Cardiac septum (tissue), 1 donor: ENCODE results near the gene MAML2. TPM values are rescaled to one million over a fixed set of nuclear protein-coding genes. Genes with fewer than 3 reads are reported as not detected.

Source experiments
- DNase-seq: peaks from one replicate; pipeline ENCODE4 v3.0.0-alpha.2; 2020; ENCODE audit warnings: low spot score
- intact Hi-C: fragments of 100-400 bp; cut with DNase I; formaldehyde crosslinking; loops from one replicate; pipeline ENCODE4 v1.14.0; 2022
- total RNA-seq: library from RNA; stranded (reverse); fragmentation: NEBNext Ultra II Directional; extraction: Animal tissue kit (Norgen Biotek cat#: 25700); gene quantifications from one replicate; pipeline ENCODE4 v1.2.1, GENCODE V29; 2021
- donor health status: DM: no; HTN: no; CAD: no.

The MAML2 gene
- total RNA-seq, 1 donor from 2014 or later, result 4.8 TPM

DNA sequence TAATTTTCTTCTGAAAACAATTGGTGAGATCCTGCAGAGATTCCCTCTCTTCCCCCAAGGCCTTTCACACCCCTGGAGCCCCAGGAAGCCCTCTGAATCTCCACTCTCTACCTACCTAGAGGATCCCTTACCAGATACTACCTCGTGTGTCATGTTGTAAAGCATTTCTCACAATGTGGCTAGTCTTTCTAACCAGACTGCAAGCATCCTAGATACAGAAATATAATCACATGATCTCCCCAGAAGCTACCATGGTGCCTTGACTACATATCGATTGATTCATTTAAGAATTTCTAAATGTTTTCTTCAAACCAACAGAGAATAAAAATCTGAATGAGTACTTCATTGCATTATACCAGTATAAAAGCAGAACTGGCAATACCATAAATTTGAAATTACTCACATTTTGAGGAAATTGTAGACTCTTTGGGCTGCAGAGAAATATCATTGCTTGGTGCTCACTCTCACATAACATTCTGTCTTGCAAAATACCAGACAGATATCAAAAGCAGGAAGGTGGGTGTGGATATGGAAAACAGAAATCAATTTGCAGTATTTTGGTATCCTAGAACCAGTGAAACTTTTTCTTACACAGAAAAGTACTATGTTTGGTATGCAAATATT, 113.5 kb downstream of the MAML2 start:
- intact Hi-C loops, result no loop called here
- no peak for DNase-seq

DNA sequence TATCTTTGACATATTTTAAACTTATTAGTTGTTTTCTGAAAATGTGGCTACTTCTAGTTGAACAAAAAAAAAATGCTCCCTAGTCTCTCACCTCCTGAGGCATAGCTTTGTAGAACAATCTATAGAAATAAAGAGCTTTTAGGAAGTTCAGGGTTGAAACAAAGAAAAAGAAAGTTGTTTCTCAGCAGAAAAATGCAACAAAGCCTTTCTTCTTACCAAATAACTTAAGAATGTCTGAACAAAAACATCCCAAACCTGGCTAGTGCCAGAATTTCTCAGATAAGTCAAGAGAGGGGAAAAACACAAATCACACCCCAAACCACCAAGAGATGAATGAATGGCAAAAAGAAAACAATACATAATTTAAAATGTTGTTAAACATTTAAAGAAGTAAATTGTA, 114.1 kb downstream of the MAML2 start:
- no peak for DNase-seq
- intact Hi-C loops, result no loop called here

DNA sequence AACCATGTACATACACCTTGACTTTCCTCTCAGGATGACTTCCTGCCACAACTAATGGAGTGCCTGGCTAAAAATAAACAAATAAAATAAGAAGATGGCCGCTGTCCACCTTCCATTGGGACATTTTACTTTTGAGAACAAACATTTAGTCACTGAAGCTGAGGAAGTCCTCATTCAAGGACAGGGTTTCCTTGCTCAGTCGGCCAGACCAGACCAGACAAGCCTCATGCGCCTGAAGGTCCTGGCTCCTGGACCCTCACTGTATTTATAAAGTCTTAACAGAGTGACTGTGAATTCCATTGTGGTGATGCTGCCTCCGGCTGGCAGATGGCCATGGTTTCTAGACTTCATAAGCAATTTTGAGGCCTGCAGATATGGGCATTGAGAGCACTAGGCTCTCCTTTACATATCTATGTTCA, 114.5 kb downstream of the MAML2 start:
- intact Hi-C loops, result no loop called here
- DNase-seq, result peak; percentile 81

GRCh38 chr11:96227244-96227643, 115.8 kb downstream of the MAML2 start:
- no peak for DNase-seq
- intact Hi-C loops, result no loop called here

GRCh38 chr11:96223083-96223482, 119.9 kb downstream of the MAML2 start:
- intact Hi-C loops, result no loop called here

DNA sequence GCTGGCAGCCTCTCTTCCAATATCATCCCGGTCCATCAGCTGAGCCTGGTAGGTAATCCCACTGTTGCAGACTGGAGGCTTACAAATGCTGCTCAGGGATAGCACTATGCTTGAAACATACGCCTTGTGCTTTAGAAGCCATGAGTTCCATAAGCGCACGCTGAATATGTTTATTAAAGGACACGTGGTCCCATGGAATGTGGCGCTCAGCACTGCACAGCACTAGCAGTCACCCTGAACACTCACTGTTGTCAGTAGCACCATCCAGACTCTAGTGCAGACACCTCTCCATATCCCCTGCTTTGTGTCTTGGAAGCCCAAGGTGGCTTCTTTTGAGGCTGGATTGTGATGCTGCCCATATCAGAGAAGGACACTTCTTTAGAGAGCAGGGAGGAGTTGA, 120.9 kb downstream of the MAML2 start:
- DNase-seq, result no peak
- intact Hi-C loops, result no loop called here

More at GRCh38 chr11:96223083-96223482, 119.9 kb downstream of the MAML2 start:
- DNase-seq, result no peak

DNA sequence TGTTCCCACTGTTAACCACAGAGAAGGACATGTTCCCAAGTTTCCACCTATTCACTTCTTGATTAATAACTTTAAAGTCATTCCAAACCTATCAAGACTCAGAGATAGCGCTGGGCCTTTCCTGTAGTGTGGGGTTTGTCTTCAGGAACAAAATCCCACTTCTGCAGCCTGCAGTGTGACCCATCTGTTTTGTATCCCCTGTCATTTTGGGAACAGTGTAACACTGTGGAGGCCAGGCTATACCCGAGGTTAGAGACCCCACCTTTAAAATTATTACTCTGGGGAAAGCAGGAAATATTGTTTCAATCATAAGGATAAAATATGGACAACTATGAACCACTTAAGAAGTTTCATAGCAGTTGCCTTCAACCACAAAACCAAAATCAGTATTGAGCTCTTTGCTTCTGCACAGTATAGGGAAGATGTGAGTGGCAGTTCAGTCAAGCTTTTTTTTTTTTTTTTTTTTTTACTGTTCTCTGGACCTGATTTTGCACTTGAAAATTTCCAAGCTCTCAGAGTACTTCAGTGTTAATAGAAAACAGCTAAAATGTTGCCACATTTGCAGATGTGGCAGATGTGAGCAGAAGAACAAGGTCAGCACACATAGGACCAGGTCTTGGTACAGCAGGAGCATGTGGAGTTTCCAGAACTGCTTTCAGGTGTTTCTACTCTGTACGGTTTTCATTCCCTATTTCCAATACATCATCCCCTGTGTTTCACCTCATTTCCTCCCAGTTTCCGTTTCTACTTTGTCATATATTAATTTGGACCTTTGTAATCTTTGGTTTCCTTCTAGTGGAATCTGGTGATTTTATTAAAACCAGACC, 121.5 kb downstream of the MAML2 start:
- DNase-seq, result no peak
- intact Hi-C loops, result no loop called here

DNA sequence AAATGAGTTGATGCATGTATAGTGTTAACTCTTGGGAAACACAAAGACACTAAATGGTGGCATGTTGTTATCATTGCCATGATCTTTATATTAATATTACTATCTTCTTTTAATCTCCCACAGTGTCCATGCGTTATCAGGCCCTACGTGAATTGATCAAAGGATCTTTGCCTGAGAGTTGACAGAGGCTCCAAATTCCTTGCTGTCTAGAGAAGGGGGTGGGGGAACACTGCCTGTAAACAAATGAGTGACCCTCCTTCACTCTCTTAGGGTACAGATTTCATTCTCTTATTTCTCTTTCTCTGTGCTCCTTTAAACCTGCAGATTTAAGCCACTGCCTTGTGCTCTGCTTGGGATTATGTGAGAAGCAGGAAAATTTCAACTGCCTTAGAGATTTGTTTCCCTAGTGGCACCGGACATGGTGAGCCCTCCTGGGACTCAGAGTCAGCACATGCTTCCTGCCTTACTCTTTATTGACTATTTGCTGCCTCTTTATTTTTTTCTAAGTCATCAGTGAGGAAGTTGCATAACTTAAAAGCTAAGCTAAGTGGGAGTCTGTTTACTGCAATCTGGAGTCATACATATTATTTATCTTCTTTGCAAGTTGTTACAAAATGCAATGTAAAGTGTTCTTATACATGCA, 122.9 kb downstream of the MAML2 start:
- no peak for DNase-seq

DNA sequence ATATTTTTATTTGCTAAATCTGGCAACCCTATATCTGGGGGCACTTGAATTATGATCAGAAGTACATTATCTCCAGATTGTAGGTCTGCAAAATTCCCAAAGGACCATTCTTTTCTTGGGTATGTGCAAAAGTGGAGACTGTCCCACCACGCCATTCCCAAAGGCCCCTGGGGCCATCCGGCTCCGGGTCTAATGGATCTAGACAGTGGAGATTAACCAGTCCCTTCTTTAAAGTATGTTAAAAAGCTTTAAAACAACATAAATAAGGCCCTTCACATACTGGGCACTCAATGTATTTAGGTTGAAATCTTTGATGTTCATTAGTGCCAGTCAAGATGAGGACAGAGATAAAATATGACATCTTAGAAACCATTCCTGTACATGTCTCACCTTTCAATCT, 124.1 kb downstream of the MAML2 start:
- no peak for DNase-seq
- intact Hi-C loops, result no loop called here

More for the DNA sequence above, 122.9 kb downstream of the MAML2 start:
- intact Hi-C loops, result no loop called here

- intact Hi-C loops, result no loop called here
- DNase-seq, result no peak
Observed at GRCh38 chr11:96218006-96218405, 125.0 kb downstream of the MAML2 start.

DNA sequence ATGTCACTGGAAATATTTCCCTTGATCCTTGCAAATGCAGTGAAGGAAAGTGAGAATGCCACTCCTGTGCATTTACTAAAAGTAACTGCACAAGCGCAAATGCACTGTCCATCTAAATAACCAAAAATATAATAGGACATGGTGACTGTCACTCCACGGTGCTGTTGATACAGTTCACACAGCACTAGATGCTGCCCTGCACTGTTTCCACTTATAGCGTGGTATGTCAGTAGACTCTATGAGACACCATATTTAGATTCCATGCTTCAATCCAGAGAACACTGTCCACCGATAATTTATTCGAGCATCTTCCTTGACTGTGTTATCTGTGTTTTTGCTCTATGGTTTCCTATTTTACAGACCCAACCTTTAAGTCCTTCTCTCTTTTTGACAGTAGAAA, 125.8 kb downstream of the MAML2 start:
- no peak for DNase-seq
- intact Hi-C loops, result no loop called here

DNA sequence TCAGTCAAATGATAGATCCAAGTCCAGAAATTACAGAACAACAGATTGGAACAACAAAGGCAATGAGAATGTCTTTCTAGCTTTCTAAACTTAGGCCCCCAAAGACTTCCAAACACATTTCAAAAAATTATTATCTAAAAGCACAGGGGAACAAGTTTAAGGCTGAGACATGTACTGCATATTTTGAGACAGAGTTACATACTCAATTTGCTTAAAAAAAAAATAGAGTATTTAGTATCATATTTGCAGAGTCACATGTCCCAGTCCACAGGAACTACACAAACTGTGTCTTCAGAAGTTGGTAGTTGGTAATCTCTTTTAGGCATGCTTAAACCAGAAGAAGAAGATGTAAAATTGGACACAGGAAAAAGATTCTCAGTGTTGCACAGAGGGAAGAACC, 127.2 kb downstream of the MAML2 start:
- DNase-seq, result no peak
- intact Hi-C loops, result no loop called here

- intact Hi-C loops, result no loop called here
- DNase-seq, result no peak
Observed at GRCh38 chr11:96215110-96215782, 127.7 kb downstream of the MAML2 start.

DNA sequence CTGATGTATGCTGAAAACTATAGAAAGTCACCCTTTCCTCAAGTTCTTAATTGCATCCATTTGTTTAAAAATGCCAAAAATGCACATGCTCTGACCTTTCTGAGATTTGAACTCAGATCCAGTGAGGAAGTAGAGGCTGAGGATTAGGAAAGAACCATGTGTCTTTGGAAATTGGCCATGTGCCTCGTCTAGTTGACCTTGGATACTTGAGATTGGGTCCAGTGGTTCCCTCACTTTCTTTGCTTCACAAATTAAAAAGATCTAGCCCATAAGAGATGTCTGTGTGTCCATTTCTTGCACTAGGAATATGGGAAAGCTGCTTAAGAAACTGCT, 128.3 kb downstream of the MAML2 start:
- DNase-seq, result no peak
- intact Hi-C loops, result no loop called here

DNA sequence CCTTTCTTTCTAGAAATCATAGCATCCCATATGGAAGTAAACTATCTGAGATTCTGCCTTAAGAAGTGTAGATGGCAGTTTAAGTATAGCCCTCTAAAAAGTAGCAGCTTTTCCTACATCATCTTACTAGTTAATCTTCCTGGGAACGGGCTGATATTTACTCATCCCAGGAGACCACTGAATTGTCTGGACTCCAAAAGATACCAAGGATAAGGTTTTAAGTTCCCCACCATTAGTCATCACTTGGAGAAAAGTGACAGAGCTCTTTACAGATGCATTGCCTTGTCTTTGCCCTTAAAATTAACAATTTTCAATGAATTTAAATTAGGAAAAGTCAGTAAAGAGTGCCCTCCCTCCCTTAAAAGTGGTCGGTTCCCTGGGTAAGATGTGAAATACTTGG, 129.5 kb downstream of the MAML2 start:
- intact Hi-C loops, result no loop called here

GRCh38 chr11:96211436-96211835, 131.6 kb downstream of the MAML2 start:
- DNase-seq, result no peak
- intact Hi-C loops, result no loop called here

More for the DNA sequence above, 129.5 kb downstream of the MAML2 start:
- no peak for DNase-seq

GRCh38 chr11:96207459-96208449, 135.2 kb downstream of the MAML2 start:
- intact Hi-C loops, result no loop called here
- DNase-seq, result no peak

- intact Hi-C loops, result no loop called here
- no peak for DNase-seq
Observed at GRCh38 chr11:96206955-96207354, 136.0 kb downstream of the MAML2 start.

DNA sequence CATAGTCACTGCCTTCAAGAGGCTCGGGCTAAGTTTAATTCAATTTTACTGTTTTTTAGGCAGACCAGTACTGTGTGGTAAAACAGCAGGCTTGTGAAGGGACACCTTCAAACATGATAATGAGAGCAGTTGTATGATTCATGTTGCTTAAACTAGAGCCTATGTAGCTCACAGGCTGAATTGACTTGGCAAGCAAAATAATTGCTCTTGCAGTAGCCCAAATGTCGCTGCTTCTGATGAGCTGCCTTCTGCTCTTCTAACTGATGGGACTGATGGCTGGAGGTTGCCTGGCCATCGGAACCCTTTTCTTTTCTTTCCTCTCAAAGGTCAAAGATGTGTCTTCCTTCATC, 137.6 kb downstream of the MAML2 start:
- no peak for DNase-seq
- intact Hi-C loops, result no loop called here
